GM18511 (cell line): ENCODE measurements around the gene PLXNA4.

ENCODE experiments used
- ATAC-seq: cut with Tn5 transposase; IDR thresholded peaks from one replicate; pipeline ENCODE4 v1.9.1; 2021; ENCODE audit warnings: mild to moderate bottlenecking, moderate library complexity; ENCODE audit not compliant: unreplicated experiment

The PLXNA4 gene

DNA sequence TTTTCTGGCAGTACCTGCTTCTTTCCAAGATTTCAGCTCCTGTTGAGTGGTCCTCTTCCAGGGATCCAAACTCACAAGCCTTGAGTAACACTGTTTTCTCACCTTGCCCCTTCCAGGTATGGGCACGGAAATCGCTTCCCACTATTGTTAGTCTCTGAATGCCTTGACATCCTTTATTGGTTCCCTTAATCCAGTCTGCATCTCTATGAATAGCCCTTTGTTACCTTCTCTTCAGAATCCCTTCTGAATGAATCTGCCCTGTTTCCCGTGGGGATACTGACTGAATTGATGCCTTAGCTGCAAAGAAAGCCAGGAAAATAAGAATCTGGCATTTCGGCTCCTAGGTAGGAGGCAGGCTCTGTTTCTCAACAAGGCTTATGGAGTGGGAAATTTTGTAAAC, 467.7 kb downstream of the PLXNA4 start:
- no peak for ATAC-seq

DNA sequence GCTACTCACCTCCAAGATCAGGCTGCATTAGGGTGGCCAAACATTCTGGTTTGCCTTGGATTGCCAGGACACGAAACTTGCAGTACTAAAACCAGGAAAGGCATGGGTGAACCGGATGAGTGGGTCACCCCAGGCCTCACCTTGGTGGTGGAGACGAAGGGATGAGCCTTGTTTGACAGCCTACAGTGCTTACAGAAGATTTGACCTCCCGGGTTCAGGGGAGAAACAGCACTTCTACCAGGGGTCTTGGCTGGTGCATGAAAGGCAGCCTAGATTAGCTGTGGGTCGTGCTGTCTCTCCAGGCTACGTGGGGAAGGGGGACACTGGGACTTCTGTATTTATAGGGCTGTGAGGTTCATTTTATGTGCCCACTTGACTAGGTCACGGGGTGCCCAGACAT, 469.8 kb downstream of the PLXNA4 start:
- no peak for ATAC-seq

DNA sequence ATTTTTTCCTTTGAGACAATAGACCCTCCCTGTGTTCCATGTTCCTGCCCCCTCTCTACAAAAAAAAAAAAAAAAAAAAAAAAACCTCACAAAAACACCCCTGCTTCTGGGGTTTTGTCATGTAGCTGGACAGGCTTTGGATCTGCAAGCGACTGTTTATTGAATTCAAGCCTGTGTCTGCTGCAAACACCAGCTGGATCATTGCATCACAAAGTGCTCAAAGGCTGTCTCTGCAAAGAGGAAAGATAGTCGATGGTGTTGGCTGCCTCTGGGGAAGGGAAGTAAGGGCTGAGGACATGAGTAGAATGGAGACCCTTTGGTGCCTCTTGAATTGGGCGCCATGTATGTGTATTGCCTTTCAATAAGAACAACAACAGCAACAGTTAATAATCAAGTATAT, 471.2 kb downstream of the PLXNA4 start:
- no peak for ATAC-seq

DNA sequence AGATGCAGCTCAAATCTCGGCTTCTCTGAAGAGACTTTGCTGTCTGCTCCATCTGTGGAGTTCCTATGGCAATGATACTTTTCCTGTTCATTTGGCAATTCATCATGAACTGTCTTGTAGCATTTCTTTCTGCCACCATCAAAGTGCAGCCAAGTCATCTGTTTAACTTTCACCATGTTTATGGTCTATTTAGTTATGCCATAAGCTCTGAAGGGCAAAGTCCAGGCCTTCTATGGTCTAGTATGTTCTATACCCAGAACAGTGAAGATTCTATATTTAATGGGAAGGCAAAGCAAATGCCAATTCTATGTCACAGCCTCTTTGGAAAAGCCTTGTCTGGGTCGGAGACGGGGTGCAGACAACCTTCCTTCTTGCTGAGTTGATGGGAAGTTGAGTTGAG, 472.6 kb downstream of the PLXNA4 start:
- no peak for ATAC-seq

DNA sequence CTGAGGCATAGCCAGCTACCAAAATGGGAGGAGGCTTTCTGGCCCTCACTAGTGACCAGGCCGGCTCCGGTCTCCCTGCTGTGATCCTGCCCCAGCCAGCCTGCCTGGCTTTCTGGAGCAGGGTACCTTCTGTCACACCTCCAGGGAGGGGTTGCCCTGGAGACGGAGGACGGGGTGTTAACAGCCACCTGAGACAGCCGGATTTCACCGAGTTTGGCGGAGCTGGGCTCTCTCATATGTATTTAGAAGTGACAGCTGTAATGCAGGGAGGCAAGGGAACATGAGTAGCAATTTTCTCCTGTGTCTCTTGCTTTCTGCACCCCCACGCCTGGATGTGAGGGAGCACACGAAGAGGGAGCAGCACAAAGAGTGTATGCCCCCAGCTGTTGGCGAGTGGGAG, 473.3 kb downstream of the PLXNA4 start:
- no peak for ATAC-seq

DNA sequence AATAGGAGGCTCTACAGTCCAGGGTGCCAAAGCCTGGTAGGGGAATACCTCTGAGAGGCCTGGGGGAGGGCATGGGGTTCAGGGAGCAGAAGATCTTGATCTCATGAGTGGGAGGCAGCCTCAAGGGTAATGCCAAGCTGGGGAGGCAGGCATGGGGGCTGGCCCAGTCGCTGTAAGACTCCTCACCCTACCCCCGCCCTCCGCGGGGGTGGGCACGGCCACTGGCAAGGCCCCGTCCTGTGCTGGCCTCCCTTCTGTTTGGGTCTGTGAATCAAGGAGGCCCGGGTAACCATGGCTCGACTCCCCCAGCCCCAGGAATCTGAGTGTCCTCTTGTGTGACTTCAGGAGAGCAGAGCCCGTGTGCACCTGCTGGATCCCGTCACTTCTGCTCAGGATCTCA, 473.9 kb downstream of the PLXNA4 start:
- ATAC-seq = no peak

DNA sequence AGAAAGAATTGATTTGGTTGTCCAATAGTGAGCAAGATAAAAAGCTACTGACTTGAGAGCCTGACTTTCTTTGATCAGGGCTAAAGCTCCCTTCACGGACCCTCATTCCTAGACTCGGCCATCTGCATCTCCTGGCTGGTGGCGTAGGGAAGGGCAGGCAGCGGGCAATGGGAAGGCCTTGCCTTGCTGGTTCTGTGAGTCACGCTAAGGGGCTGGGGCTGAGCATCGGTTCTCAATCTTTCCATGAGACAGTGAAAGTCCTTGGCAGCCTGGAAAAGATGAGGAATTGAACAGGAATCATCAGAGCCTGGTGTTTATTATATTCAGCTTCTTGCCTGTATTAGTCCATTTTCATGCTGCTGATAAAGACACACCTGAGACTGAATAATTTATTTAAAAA, 475.3 kb downstream of the PLXNA4 start:
- ATAC-seq = no peak

DNA sequence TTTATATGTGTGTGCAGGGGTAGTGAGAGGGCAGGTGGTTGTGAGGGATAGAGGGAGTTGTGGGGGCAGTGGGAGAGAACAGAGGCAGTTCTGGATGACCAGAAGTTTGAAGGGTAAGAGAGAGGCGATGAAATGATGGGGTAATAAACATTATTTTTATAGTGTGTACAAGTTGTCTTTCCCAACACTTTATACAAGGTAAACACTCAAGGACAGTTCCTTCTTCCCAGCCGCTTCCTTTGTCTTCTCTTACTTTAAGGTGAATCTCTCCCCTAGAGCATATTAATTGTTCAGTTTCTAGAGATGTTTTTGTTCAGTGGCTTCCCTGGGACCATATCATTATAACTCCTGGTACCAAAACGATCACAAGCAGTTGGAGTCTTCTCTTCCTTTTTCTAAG, 475.8 kb downstream of the PLXNA4 start:
- ATAC-seq = no peak

DNA sequence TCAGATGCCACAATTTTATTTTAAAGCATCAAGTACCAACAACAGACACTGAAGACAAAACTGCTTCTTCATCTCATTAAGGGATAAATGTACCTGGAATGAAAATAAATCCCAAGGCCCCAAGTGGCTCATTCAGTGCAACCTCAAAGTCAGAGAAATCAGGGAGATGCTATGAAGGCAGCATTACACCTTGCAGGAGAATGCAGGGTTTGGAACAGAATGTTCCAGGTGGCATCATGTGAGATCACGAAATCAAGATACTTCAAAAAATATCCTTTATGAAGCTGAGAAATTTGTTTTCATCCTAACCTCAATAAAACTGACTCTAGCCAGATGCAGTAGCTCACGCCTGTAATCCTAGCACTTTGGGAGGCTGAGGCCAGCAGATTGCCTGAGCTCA, 477.1 kb downstream of the PLXNA4 start:
- no peak for ATAC-seq

DNA sequence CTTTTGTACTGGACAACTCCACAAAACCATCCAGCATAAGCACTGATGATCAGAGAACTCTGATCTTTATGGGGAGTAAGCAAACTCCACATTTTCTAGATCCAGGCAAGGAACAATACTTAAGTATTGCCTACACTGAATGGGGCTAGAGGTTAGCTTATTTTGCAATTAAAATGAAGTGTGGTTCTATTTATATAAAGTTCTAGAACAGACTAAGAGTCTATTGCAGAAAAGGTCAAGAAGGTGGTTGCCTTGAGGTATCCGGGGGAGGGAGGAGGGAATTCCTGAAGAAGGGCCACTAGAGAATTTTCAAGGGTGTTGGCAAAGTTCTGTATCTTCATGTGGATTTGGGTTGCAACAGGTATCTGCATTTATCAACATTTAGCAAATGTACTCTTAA, 477.9 kb downstream of the PLXNA4 start:
- ATAC-seq = no peak

DNA sequence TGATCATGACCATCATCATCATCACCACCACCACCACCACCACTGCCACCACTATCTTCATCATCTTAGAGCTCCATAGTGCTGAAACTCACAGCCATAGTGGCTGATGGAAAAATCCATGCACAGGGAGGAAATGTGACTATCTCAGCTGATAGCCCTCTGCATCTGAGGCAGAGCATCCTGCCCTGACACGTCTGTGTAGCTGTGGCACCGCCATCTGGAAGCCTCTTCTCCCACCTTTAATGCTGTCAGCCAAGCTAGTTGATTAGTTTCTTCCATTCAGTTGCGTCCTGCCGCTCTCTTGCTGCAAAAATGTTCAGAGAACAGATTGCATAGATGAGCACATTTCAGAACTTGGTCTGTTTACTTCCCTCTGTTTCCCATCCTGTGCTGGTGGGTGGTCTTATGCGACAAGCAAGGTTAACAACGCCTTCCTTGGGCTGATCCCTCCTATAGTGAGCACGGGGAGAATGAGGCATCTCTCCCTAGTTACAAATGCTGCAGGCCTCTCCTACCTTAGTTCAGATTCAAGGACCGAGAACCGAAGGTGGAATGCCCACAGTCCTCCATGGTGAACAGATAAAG, 478.6 kb downstream of the PLXNA4 start:
- ATAC-seq = no peak

DNA sequence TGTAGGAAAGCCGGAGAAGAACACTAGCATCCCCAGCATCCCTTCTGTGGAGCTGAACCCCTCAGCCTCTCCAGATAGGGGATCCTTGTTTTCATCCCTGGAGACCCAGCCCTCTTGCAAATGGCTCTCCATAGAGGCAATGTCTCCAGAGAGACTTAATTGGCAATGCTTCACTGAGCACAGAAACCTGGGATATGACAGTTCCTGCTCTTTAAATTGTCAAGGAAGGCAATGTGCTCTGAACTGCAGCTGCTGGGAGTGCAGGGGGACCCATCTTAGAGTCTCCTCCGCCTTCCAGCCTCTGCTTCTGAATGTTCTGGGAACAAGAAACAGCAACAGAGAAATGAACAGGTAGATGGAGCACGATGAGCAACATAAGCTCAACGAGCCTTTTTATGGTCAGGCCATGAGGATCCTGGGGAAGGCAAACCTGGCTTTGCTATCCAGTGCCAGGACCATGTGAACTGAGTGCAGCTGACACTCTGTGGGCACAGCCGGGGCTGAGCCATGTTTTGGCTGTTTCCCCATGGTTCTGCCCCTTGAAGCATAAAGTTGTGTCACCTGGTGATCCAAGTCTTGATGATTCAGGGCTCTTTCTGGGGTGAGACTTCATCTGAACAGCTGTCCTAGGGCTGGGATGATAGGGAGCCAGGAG, 481.0 kb downstream of the PLXNA4 start:
- ATAC-seq = no peak

DNA sequence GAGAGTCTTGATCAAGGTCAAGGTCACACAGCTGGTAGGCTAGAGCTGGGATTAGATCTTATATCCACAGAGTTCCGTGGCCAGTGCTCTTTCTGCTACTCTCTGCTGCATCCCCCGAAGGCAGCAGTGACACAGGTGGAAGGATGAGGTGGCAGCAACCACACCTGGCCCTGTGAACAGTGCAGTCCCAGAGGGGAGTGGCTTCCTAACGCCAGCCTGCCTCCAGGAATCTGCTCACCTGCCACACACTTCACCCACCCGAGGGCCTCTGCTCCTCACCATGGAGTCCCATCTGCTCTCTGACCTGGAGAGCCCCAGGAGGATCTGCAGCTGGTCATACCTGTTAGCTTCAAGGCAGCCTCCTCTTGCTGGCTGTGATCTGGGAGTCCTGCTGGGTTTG, 484.2 kb downstream of the PLXNA4 start:
- ATAC-seq = no peak

DNA sequence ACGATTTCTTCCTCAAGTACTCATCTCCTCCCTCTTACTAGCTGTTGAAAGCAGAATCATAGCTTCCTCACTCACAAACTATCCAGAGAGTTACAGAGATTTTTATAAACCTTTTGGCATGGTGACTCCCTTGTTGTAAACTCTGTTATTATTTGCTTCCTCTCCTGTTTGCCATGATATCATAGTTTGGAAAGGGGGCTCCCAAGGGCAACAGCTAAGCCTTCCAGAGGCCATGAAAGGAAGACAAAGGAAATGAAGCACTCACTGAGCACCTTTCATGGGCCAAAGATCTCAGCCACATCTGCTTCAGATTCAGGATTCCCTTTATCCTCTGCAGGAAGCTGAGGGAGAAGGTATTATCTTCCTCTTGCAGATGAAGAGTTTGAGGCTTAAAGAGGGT, 484.6 kb downstream of the PLXNA4 start:
- no peak for ATAC-seq

DNA sequence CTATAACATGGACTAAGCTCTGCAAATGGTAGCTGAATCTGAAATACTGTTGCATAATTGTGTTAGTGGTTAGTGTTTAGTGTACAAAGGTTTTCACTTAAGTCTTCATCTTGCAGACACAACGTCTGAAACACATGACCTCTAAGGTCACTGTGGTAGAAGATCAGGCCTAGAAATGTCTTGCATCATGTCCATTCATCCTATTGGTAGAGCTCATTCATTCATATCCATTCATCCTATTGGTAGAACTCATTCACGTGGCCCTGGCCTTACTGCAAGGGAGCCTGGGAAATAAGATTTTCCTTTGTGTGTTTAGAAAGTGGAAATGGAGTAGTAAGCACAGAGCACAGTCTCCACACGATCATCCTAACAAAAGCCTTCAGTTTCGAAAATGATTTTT, 485.8 kb downstream of the PLXNA4 start:
- ATAC-seq = no peak

DNA sequence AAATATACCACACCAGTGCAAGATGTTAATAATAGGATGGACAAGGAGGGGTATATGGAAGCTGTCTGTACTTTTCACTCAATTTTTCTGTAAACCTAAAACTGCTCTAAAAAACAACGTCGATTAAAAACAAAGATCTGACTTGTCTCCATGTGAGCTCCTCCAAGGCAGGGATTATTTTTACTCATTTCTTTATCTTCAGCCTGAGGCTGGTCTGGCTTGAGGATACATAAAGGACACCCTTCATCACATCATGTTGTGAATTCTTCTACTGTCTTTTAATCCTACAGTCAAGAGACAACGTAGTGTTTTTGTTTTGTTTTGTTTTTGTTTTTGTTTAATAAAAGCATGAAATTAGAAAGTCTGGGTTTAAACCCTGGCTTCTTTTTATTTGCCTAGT, 486.9 kb downstream of the PLXNA4 start:
- ATAC-seq = no peak

DNA sequence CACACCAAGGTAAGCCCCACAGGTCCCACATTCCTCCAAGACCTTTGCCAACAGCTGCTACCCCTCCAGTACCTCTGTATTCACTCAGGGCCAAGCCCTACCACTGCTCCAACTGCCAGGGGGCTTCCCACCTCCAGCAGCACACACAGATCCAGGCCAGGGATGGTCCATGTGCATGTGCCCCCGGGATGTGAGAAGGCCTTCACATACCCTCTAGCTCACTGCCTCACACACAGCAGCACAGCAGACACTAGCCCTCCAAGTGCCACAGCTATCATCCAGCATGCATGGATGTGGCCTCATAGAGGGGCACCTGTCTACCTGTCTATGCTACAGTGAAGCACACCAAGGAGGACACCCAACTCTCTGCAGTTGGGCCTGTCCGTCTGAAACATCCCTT, 488.8 kb downstream of the PLXNA4 start:
- no peak for ATAC-seq

DNA sequence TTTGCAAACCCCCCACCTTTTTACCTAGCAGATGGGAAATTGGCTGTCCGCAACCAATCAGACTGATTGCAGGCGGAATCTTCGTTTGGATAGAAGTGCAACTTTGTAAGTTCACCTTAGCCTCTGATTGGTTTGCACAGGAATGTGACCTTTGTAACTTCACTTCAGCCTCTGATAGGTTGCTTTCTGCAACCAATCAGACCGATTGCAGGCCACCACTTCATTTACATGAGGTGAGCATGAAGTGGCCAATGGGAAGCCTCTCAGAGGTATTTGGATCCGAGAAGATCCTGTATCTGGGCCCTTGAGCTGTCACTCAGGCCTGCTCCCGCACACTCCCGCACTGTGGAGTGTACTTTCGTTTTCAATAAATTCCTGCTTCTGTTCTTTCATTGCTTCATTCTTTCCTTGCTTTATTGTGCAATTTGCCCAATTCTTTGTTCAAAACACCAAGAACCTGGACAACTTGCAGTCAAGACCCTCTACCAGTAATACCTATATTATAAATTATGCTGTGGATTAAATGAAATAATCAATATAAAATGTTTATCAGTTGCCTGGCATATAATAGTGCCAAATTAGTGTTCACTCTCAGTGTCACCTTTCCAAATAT, 491.4 kb downstream of the PLXNA4 start:
- no peak for ATAC-seq

DNA sequence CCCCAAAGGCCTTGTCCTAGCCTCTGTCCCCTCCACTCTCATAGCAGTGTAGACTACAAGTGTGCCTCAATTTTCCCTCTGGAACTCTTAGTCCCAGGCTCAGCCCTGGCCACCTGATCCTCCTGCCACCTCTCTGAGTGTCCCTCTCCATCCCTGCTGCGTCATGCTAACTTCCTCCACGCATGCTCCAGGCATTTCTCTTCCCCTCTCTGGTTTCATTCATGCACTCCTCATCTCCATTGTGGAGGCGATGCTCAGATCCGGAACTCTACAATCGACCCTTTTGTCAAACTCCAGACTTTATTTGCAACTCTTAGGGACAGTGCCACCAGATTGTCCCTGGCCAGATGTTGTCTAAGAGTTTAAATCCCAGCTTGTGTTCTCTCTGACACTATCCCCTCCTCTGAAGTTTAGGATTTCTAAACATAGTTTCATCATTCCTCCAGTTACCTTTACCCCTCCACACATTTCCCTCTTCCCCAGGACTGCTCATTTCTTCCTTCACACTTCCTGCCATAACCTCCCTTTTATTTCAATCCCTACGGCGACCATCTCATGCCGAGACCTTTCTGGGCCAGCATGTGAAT, 492.6 kb downstream of the PLXNA4 start:
- ATAC-seq = no peak

DNA sequence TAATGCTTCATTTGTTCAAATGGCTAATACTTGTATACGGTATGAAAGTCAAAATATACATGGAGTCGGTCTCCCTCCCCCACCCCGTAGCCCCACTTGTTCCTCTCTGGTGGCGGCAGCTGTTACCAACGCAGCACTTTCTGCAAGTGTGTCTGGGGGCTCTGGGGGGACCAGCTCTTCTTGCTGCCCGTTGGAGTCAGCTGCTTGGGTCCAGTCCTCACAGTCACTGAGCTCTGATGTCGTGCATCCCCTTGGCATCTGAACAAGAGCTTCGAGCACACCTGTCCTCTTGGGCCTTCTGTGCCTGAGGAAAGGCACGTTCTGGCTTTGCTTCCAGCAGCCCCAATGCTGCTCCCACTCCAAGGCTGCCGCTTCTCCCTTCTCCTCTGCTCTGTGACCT, 493.1 kb downstream of the PLXNA4 start:
- no peak for ATAC-seq

DNA sequence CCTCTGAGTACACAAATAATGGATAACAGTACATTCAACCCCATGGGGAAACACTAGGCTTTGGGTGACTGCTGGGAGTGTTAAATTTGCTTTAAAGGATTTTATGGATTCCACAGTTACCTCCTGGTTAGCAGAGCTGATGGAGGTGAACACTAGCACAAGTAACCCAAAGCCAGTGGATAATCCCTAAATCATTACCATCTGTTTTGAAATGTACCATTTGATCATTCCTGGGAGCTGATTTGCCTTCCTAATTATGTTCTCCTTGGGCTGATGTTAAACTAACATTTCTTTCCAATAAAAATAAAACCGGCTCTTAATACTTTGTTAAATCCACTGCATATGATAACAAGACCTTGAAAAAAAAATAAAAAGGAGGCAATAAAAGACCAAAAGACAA, 493.9 kb downstream of the PLXNA4 start:
- ATAC-seq = no peak

DNA sequence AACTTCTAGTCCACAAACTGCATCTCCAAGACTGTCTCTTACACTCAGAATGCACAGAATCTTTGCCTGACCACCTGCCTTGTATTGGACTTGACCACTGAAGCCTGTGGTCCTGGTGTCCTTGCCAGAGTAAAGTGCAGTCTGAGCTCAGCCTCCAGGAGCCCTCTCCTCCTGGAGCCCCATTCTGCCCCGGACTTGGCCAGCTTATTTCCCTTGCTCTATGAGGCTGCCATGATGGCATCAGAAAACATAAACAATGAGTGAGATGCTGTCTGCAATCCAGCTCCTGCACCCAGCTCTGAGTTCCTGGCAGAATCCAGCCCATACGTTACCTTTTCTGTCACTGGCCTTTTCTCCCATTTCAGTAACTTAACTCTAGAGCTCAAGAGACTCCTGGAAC, 494.6 kb downstream of the PLXNA4 start:
- no peak for ATAC-seq
